HL-60/S4 treated with phorbol 12-myristate 13-acetate at 8.2 ng/mL for 4 days and 3 days (cell line): ENCODE measurements around the gene PRKD1.

Experiments used
- in situ Hi-C: fragments of 300-500 bp; cut with MboI; formaldehyde crosslinking; loops from 2 replicates; pipeline ENCODE4 v1.15.0; 2022; ENCODE audit warnings: low sequenced_read_pairs

Gene PRKD1

GRCh38 chr14:29927376-29928116 lies at the start of gene PRKD1:
PRKD1 (minus strand) TSS chr14:29927847.
- in situ Hi-C loops, result no loop called here

GRCh38 chr14:29971101-29971500 lies 43.5 kb upstream of the PRKD1 start:
- in situ Hi-C loops, result no loop called here

GRCh38 chr14:29955087-29955486 lies 27.4 kb upstream of the PRKD1 start:
- in situ Hi-C loops, result no loop called here

- in situ Hi-C loops, result no loop called here
Measured at GRCh38 chr14:29953501-29953900, 25.9 kb upstream of the PRKD1 start.

- in situ Hi-C loops, result no loop called here
Measured at GRCh38 chr14:29944091-29944490, 16.4 kb upstream of the PRKD1 start.

GRCh38 chr14:29941401-29941800 lies 13.8 kb upstream of the PRKD1 start:
- in situ Hi-C loops, result no loop called here

- in situ Hi-C loops, result no loop called here
Measured at GRCh38 chr14:29940482-29940881, 12.8 kb upstream of the PRKD1 start.

GRCh38 chr14:29937116-29937515 lies 9.5 kb upstream of the PRKD1 start:
- in situ Hi-C loops, result no loop called here

- in situ Hi-C loops, result no loop called here
Measured at GRCh38 chr14:29930283-29930682, 2.6 kb upstream of the PRKD1 start.

GRCh38 chr14:29928117-29928640 lies 532 bp upstream of the PRKD1 start:
- in situ Hi-C loops, result no loop called here

- in situ Hi-C loops, result no loop called here
Measured at GRCh38 chr14:29926701-29927375, 809 bp downstream of the PRKD1 start.

GRCh38 chr14:29926228-29926627 lies 1.4 kb downstream of the PRKD1 start:
- in situ Hi-C loops, result no loop called here

GRCh38 chr14:29925736-29926135 lies 1.9 kb downstream of the PRKD1 start:
- in situ Hi-C loops, result no loop called here

GRCh38 chr14:29925101-29925722 lies 2.4 kb downstream of the PRKD1 start:
- in situ Hi-C loops, result no loop called here

- in situ Hi-C loops, result no loop called here
Measured at GRCh38 chr14:29919845-29920244, 7.8 kb downstream of the PRKD1 start.

GRCh38 chr14:29918981-29919380 lies 8.7 kb downstream of the PRKD1 start:
- in situ Hi-C loops, result no loop called here

GRCh38 chr14:29913566-29913965 lies 14.1 kb downstream of the PRKD1 start:
- in situ Hi-C loops, result no loop called here

- in situ Hi-C loops, result no loop called here
Measured at GRCh38 chr14:29911810-29912209, 15.8 kb downstream of the PRKD1 start.

GRCh38 chr14:29908652-29909577 lies 18.7 kb downstream of the PRKD1 start:
- in situ Hi-C loops, result no loop called here

GRCh38 chr14:29906256-29906870 lies 21.3 kb downstream of the PRKD1 start:
- in situ Hi-C loops, result no loop called here
